ENCODE measurements around the gene LHX6.

- TF ChIP-seq TAF1 (IDR thresholded peaks at IDR 0.05; ENCODE audit: borderline replicate concordance, insufficient read depth, low read length) (no peak), SIN3A (IDR thresholded peaks at IDR 0.05; ENCODE audit: borderline replicate concordance, insufficient read depth, low read length) (no peak)
These were observed 3.2 kb downstream of the LHX6 start for GRCh38 chr9:122225312-122226141.

Measured in PFSK-1 (cell line).